Measurements from ENCODE around the gene NOXA1.

GRCh38 chr9:137439158-137439714 lies 16.0 kb downstream of the NOXA1 start:
- TF ChIP-seq CBX5 (IDR thresholded peaks at IDR 0.05; ENCODE audit: low read depth, low read length): no peak
- no peak for TF ChIP-seq MAX (IDR thresholded peaks at IDR 0.05)
